ENCODE data around the gene DAB2IP.

Gene DAB2IP

GRCh38 chr9:121656941-121657470 lies 5.6 kb downstream of the DAB2IP start:
- Histone ChIP-seq H3K27ac (ENCODE audit: low read length, poor library complexity, severe bottlenecking) (no peak overlapping the region), H3K4ac (ENCODE audit: low read depth in 1 of 2, low read length in 2 of 2) (no peak overlapping the region), H3K23ac (ENCODE audit: low read length in 2 of 2) (no peak overlapping the region), H3K18ac (ENCODE audit: low read depth in 1 of 2, low read length in 2 of 2) (no peak overlapping the region), H2BK15ac (ENCODE audit: low read depth, poor library complexity, severe bottlenecking) (no peak overlapping the region), H3K27me3 (ENCODE audit: control insufficient read depth in 1 of 2, insufficient read depth in 1 of 2, low read length in 2 of 2) (peaks cover 0 to 76% of the 10 kb centered on the region in 2 experiments), H3K36me3 (ENCODE audit: control insufficient read depth in 1 of 2, insufficient read depth in 2 of 2, low read depth in 1 of 2, low read length in 2 of 2) (peaks cover 0 to 17% of the 10 kb centered on the region in 2 experiments), H2AFZ (ENCODE audit: low read depth, low read length) (no peak overlapping the region), H2BK5ac (ENCODE audit: low read depth, low read length, poor library complexity, severe bottlenecking) (no peak overlapping the region), H4K8ac (ENCODE audit: low read length) (no peak overlapping the region), H3K4me3 (ENCODE audit: insufficient read depth in 1 of 2, low read depth in 1 of 2, low read length in 2 of 2) (no peak overlapping the region), H3K9ac (ENCODE audit: low read length) (no peak overlapping the region), H3K14ac (ENCODE audit: low read length in 2 of 2) (no peak overlapping the region), H2AK5ac (ENCODE audit: low read length, severe bottlenecking) (no peak overlapping the region), H3K4me1 (ENCODE audit: control insufficient read depth, insufficient read depth, low read depth, low read length) (peaks cover 10% of the 10 kb centered on the region), H3K9me3 (ENCODE audit: control insufficient read depth, low read length) (no peaks in the 10 kb centered on the region), H4K91ac (ENCODE audit: low read length) (no peak overlapping the region), H3K79me1 (replicated peaks; ENCODE audit: low read length, poor library complexity, severe bottlenecking) (peaks cover 50% of the 10 kb centered on the region), H2BK12ac (ENCODE audit: low read length in 2 of 2) (no peak overlapping the region), H2BK120ac (ENCODE audit: low read depth, low read length) (no peak overlapping the region), H3K4me2 (ENCODE audit: low read length, poor library complexity, severe bottlenecking) (no peak overlapping the region)
- WGBS: 85% methylated on average over 4 of the region's 5 CpGs
- no peak for DNase-seq

GRCh38 chr9:121658166-121658565 lies 6.7 kb downstream of the DAB2IP start:
- Histone ChIP-seq H3K23ac (ENCODE audit: low read length in 2 of 2) (no peak overlapping the region), H3K36me3 (ENCODE audit: control insufficient read depth in 1 of 2, insufficient read depth in 2 of 2, low read depth in 1 of 2, low read length in 2 of 2) (peaks cover 0 to 19% of the 10 kb centered on the region in 2 experiments), H3K9me3 (ENCODE audit: control insufficient read depth, low read length) (no peaks in the 10 kb centered on the region), H4K8ac (ENCODE audit: low read length) (no peak overlapping the region), H2BK15ac (ENCODE audit: low read depth, poor library complexity, severe bottlenecking) (no peak overlapping the region), H3K14ac (ENCODE audit: low read length in 2 of 2) (no peak overlapping the region), H4K91ac (ENCODE audit: low read length) (no peak overlapping the region), H3K4ac (ENCODE audit: low read depth in 1 of 2, low read length in 2 of 2) (no peak overlapping the region), H3K4me3 (ENCODE audit: insufficient read depth in 1 of 2, low read depth in 1 of 2, low read length in 2 of 2) (no peak overlapping the region), H2AFZ (ENCODE audit: low read depth, low read length) (no peak overlapping the region), H3K18ac (ENCODE audit: low read depth in 1 of 2, low read length in 2 of 2) (no peak overlapping the region), H2BK12ac (ENCODE audit: low read length in 2 of 2) (no peak overlapping the region), H3K79me1 (replicated peaks; ENCODE audit: low read length, poor library complexity, severe bottlenecking) (peaks cover 45% of the 10 kb centered on the region), H2BK120ac (ENCODE audit: low read depth, low read length) (no peak overlapping the region), H2BK5ac (ENCODE audit: low read depth, low read length, poor library complexity, severe bottlenecking) (no peak overlapping the region), H3K4me1 (ENCODE audit: control insufficient read depth, insufficient read depth, low read depth, low read length) (peaks cover 6% of the 10 kb centered on the region), H2AK5ac (ENCODE audit: low read length, severe bottlenecking) (no peak overlapping the region), H3K9ac (ENCODE audit: low read length) (no peak overlapping the region), H3K27ac (ENCODE audit: low read length, poor library complexity, severe bottlenecking) (no peak overlapping the region), H3K27me3 (ENCODE audit: control insufficient read depth in 1 of 2, insufficient read depth in 1 of 2, low read length in 2 of 2) (peaks cover 0 to 69% of the 10 kb centered on the region in 2 experiments), H3K4me2 (ENCODE audit: low read length, poor library complexity, severe bottlenecking) (no peak overlapping the region)
- no peak for DNase-seq
- WGBS: 93% methylated on average over 10 of the region's 12 CpGs

GRCh38 chr9:121658591-121658990 lies 7.2 kb downstream of the DAB2IP start:
- H4K91ac ChIP-seq (ENCODE audit: low read length): no peak overlapping the region
- H3K4ac ChIP-seq (ENCODE audit: low read depth in 1 of 2, low read length in 2 of 2): no peak overlapping the region
- H2BK5ac ChIP-seq (ENCODE audit: low read depth, low read length, poor library complexity, severe bottlenecking): no peak overlapping the region
- no peak overlapping the region for H3K14ac ChIP-seq (ENCODE audit: low read length in 2 of 2)
- H3K23ac ChIP-seq (ENCODE audit: low read length in 2 of 2): no peak overlapping the region
- H2AK5ac ChIP-seq (ENCODE audit: low read length, severe bottlenecking): no peak overlapping the region
- H3K18ac ChIP-seq (ENCODE audit: low read depth in 1 of 2, low read length in 2 of 2): no peak overlapping the region
- WGBS: 92% methylated on average over 10 of the region's 10 CpGs
- no peak overlapping the region for H3K4me2 ChIP-seq (ENCODE audit: low read length, poor library complexity, severe bottlenecking)
- H2BK15ac ChIP-seq (ENCODE audit: low read depth, poor library complexity, severe bottlenecking): no peak overlapping the region
- DNase-seq: no peak
- no peak overlapping the region for H3K27ac ChIP-seq (ENCODE audit: low read length, poor library complexity, severe bottlenecking)
- peaks cover 49% of the 10 kb centered on the region for H3K79me1 ChIP-seq (replicated peaks; ENCODE audit: low read length, poor library complexity, severe bottlenecking)
- no peaks in the 10 kb centered on the region for H3K9me3 ChIP-seq (ENCODE audit: control insufficient read depth, low read length)
- H2AFZ ChIP-seq (ENCODE audit: low read depth, low read length): no peak overlapping the region
- peaks cover 0 to 21% of the 10 kb centered on the region in 2 experiments for H3K36me3 ChIP-seq (ENCODE audit: control insufficient read depth in 1 of 2, insufficient read depth in 2 of 2, low read depth in 1 of 2, low read length in 2 of 2)
- no peak overlapping the region for H4K8ac ChIP-seq (ENCODE audit: low read length)
- no peak overlapping the region for H2BK12ac ChIP-seq (ENCODE audit: low read length in 2 of 2)
- no peak overlapping the region for H3K9ac ChIP-seq (ENCODE audit: low read length)
- H3K27me3 ChIP-seq (ENCODE audit: control insufficient read depth in 1 of 2, insufficient read depth in 1 of 2, low read length in 2 of 2): peaks cover 0 to 69% of the 10 kb centered on the region in 2 experiments
- no peak overlapping the region for H3K4me3 ChIP-seq (ENCODE audit: insufficient read depth in 1 of 2, low read depth in 1 of 2, low read length in 2 of 2)
- peaks cover 6% of the 10 kb centered on the region for H3K4me1 ChIP-seq (ENCODE audit: control insufficient read depth, insufficient read depth, low read depth, low read length)
- H2BK120ac ChIP-seq (ENCODE audit: low read depth, low read length): no peak overlapping the region

- no peak overlapping the region for H4K91ac ChIP-seq (ENCODE audit: low read length)
- H3K36me3 ChIP-seq (ENCODE audit: control insufficient read depth in 1 of 2, insufficient read depth in 2 of 2, low read depth in 1 of 2, low read length in 2 of 2): peaks cover 0 to 21% of the 10 kb centered on the region in 2 experiments
- 67% methylated on average over 2 of the region's 6 CpGs for WGBS
- no peak overlapping the region for H4K8ac ChIP-seq (ENCODE audit: low read length)
- no peak overlapping the region for H2BK15ac ChIP-seq (ENCODE audit: low read depth, poor library complexity, severe bottlenecking)
- no peak overlapping the region for H2BK120ac ChIP-seq (ENCODE audit: low read depth, low read length)
- H3K9ac ChIP-seq (ENCODE audit: low read length): no peak overlapping the region
- H2BK12ac ChIP-seq (ENCODE audit: low read length in 2 of 2): no peak overlapping the region
- no peak overlapping the region for H3K4ac ChIP-seq (ENCODE audit: low read depth in 1 of 2, low read length in 2 of 2)
- no peak overlapping the region for H2BK5ac ChIP-seq (ENCODE audit: low read depth, low read length, poor library complexity, severe bottlenecking)
- H3K18ac ChIP-seq (ENCODE audit: low read depth in 1 of 2, low read length in 2 of 2): no peak overlapping the region
- no peaks in the 10 kb centered on the region for H3K9me3 ChIP-seq (ENCODE audit: control insufficient read depth, low read length)
- no peak overlapping the region for H3K4me3 ChIP-seq (ENCODE audit: insufficient read depth in 1 of 2, low read depth in 1 of 2, low read length in 2 of 2)
- H3K14ac ChIP-seq (ENCODE audit: low read length in 2 of 2): no peak overlapping the region
- no peak overlapping the region for H3K23ac ChIP-seq (ENCODE audit: low read length in 2 of 2)
- H3K79me1 ChIP-seq (replicated peaks; ENCODE audit: low read length, poor library complexity, severe bottlenecking): peaks cover 37% of the 10 kb centered on the region
- no peaks in the 10 kb centered on the region for H3K4me1 ChIP-seq (ENCODE audit: control insufficient read depth, insufficient read depth, low read depth, low read length)
- H2AFZ ChIP-seq (ENCODE audit: low read depth, low read length): no peak overlapping the region
- no peak overlapping the region for H2AK5ac ChIP-seq (ENCODE audit: low read length, severe bottlenecking)
- DNase-seq: no peak
- no peak overlapping the region for H3K27ac ChIP-seq (ENCODE audit: low read length, poor library complexity, severe bottlenecking)
- H3K4me2 ChIP-seq (ENCODE audit: low read length, poor library complexity, severe bottlenecking): no peak overlapping the region
- peaks cover 0 to 62% of the 10 kb centered on the region in 2 experiments for H3K27me3 ChIP-seq (ENCODE audit: control insufficient read depth in 1 of 2, insufficient read depth in 1 of 2, low read length in 2 of 2)
Measured at GRCh38 chr9:121660367-121660766, 8.9 kb downstream of the DAB2IP start.
